H1 (cell line): Measurements from ENCODE around the gene MTR. TPM values are rescaled to one million over a fixed set of nuclear protein-coding genes. Genes with fewer than 3 reads are reported as not detected.

Experiments
- CTCF ChIA-PET: fragments of 300-600 bp; sonication (Branson Sonifier 250); formaldehyde crosslinking; loops from one replicate; lab custom pipeline; 2021; ENCODE audit not compliant: partially characterized antibody; lab: Charles Lee
- POLR2A ChIA-PET: fragments of 300-600 bp; sonication (Branson Sonifier 250); formaldehyde crosslinking; loops from one replicate; lab custom pipeline; 2021; ENCODE audit warnings: inconsistent platforms; ENCODE audit not compliant: partially characterized antibody; lab: Charles Lee
- DNase-seq, 2 experiments: peaks; one replicate each; pipeline versions ENCODE4 v3.0.0 to v3.0.0-alpha.2; 2010 to 2022; ENCODE audit warnings: low spot score in 2 of 2, low read depth in 1 of 2, mixed read lengths in 1 of 2
- FAIRE-seq: peaks from 2 replicates; lab custom pipeline; 2011; peaks lifted over from hg19 to GRCh38; lab: Jason Lieb, UNC
- H2AFZ ChIP-seq: 2 replicates; pipeline ENCODE4 v1.8.1; 2012; ENCODE audit warnings: low read length, inconsistent platforms
- H2AK5ac ChIP-seq: 2 replicates; pipeline ENCODE4 v1.6.1; 2013; ENCODE audit warnings: low read depth, low read length
- H2BK120ac ChIP-seq: replicated peaks from 2 replicates; pipeline ENCODE3; 2013; ENCODE audit warnings: low read depth, low read length, inconsistent platforms
- H2BK12ac ChIP-seq: 2 replicates; pipeline ENCODE4 v1.6.1; 2013; ENCODE audit warnings: low read depth, low read length
- H2BK15ac ChIP-seq: 2 replicates; pipeline ENCODE4 v1.6.1; 2013; ENCODE audit warnings: low read length
- H2BK20ac ChIP-seq: 2 replicates; pipeline ENCODE4 v1.6.1; 2013; ENCODE audit warnings: low read length
- H2BK5ac ChIP-seq: 2 replicates; pipeline ENCODE4 v1.6.1; 2013; ENCODE audit warnings: low read depth, low read length
- H3K14ac ChIP-seq: 2 replicates; pipeline ENCODE4 v1.6.1; 2013; ENCODE audit warnings: inconsistent platforms; ENCODE audit not compliant: insufficient read length
- H3K18ac ChIP-seq: 2 replicates; pipeline ENCODE4 v1.6.1; 2013; ENCODE audit warnings: low read length; ENCODE audit errors: extremely low read depth
- H3K23ac ChIP-seq: 2 replicates; pipeline ENCODE4 v1.6.1; 2013; ENCODE audit warnings: inconsistent platforms; ENCODE audit not compliant: insufficient read length
- H3K23me2 ChIP-seq: 2 replicates; pipeline ENCODE4 v1.6.1; 2013; ENCODE audit warnings: low read depth, low read length
- H3K27ac ChIP-seq: 2 replicates; pipeline ENCODE4 v1.6.1; 2011; ENCODE audit warnings: low read depth, low read length, inconsistent platforms
- H3K27me3 ChIP-seq, 4 experiments: replicated peaks in 1 of 4; 1 replicate in 1 of 4; 2 replicates in 3 of 4; pipeline versions ENCODE4 v1.6.1 to v1.8.1; 2011 to 2013; ENCODE audit warnings: low read length in 3 of 4, mild to moderate bottlenecking in 3 of 4, inconsistent platforms in 2 of 4, mixed read lengths in 2 of 4, moderate library complexity in 1 of 4; ENCODE audit not compliant: control insufficient read depth in 3 of 4, insufficient read depth in 3 of 4; ENCODE audit errors: extremely low read depth in 1 of 4
- H3K36me3 ChIP-seq, 4 experiments: 2 replicates each; pipeline versions ENCODE4 v1.6.1 to v1.8.1; 2011 to 2013; ENCODE audit warnings: mild to moderate bottlenecking in 4 of 4, low read length in 3 of 4, moderate library complexity in 2 of 4, control low read depth in 1 of 4, inconsistent platforms in 1 of 4; ENCODE audit not compliant: insufficient read depth in 4 of 4, control insufficient read depth in 2 of 4
- H3K4ac ChIP-seq: replicated peaks from 2 replicates; pipeline ENCODE3; 2013; ENCODE audit warnings: low read length, low read depth, mixed read lengths, inconsistent platforms; ENCODE audit not compliant: insufficient read length
- H3K4me1 ChIP-seq, 4 experiments: replicated peaks in 1 of 4; 1 replicate in 1 of 4; 2 replicates in 3 of 4; pipeline versions ENCODE4 v1.6.1 to v1.8.1; 2011 to 2013; ENCODE audit warnings: low read length in 3 of 4, inconsistent platforms in 2 of 4, mixed read lengths in 1 of 4; ENCODE audit not compliant: insufficient read depth in 4 of 4, control insufficient read depth in 3 of 4
- H3K4me2 ChIP-seq, 2 experiments: 2 replicates each; pipeline versions ENCODE4 v1.6.1 to v1.8.1; 2011 to 2013; ENCODE audit warnings: low read depth in 2 of 2, low read length in 2 of 2, control low read depth in 1 of 2, inconsistent platforms in 1 of 2, mild to moderate bottlenecking in 1 of 2; ENCODE audit not compliant: insufficient read depth in 1 of 2
- H3K4me3 ChIP-seq, 4 experiments: fragments of 200-600, 300-600 bp in 1 of 4; sonication (generic), shearing (Covaris generic), sonication (Bioruptor Twin) in 1 of 4; 2 replicates each; pipeline versions ENCODE4 v1.5.1 to v1.8.1; 2011 to 2016; ENCODE audit warnings: low read length in 4 of 4, low read depth in 3 of 4, control low read depth in 2 of 4, inconsistent platforms in 2 of 4, mild to moderate bottlenecking in 2 of 4, mixed read lengths in 1 of 4, moderate library complexity in 1 of 4; ENCODE audit not compliant: insufficient read depth in 2 of 4; ENCODE audit errors: extremely low read depth in 1 of 4
- H3K56ac ChIP-seq: replicated peaks from 2 replicates; pipeline ENCODE3; 2013; ENCODE audit warnings: low read depth, mild to moderate bottlenecking, mixed read lengths, low read length, inconsistent platforms; ENCODE audit not compliant: insufficient read length
- H3K79me1 ChIP-seq: 2 replicates; pipeline ENCODE4 v1.6.1; 2013; ENCODE audit warnings: low read depth, low read length, control low read depth
- H3K79me2 ChIP-seq, 2 experiments: 2 replicates each; pipeline versions ENCODE4 v1.6.1 to v1.8.1; 2012 to 2013; ENCODE audit warnings: low read length in 2 of 2, mild to moderate bottlenecking in 2 of 2, inconsistent platforms in 1 of 2; ENCODE audit not compliant: insufficient read depth in 2 of 2, control insufficient read depth in 1 of 2
- H3K9ac ChIP-seq, 4 experiments: replicated peaks in 1 of 4; 1 replicate in 1 of 4; 2 replicates in 3 of 4; pipeline versions ENCODE4 v1.6.1 to v1.8.1; 2011 to 2013; ENCODE audit warnings: low read depth in 3 of 4, low read length in 3 of 4, control low read depth in 2 of 4, mild to moderate bottlenecking in 2 of 4, moderate library complexity in 2 of 4, inconsistent platforms in 1 of 4; ENCODE audit errors: extremely low read depth in 1 of 4
- H3K9me3 ChIP-seq, 2 experiments: 2 replicates each; pipeline versions ENCODE4 v1.6.1 to v1.8.1; 2012 to 2013; ENCODE audit warnings: mild to moderate bottlenecking in 2 of 2, moderate library complexity in 2 of 2, control low read depth in 1 of 2, inconsistent platforms in 1 of 2, low read depth in 1 of 2, low read length in 1 of 2, mixed read lengths in 1 of 2; ENCODE audit not compliant: insufficient read depth in 2 of 2
- H4K20me1 ChIP-seq, 2 experiments: replicated peaks in 1 of 2; 2 replicates each; pipeline versions ENCODE3 to v1.8.1; 2011 to 2013; ENCODE audit warnings: inconsistent platforms in 2 of 2, low read length in 2 of 2, mild to moderate bottlenecking in 1 of 2; ENCODE audit not compliant: insufficient read depth in 2 of 2, control insufficient read depth in 1 of 2
- H4K5ac ChIP-seq: 2 replicates; pipeline ENCODE4 v1.6.1; 2013; ENCODE audit warnings: low read length, low read depth, mixed read lengths, inconsistent platforms; ENCODE audit not compliant: insufficient read length
- H4K8ac ChIP-seq: 2 replicates; pipeline ENCODE4 v1.8.0; 2013; ENCODE audit warnings: mild to moderate bottlenecking, moderate library complexity, low read length, inconsistent platforms; ENCODE audit not compliant: insufficient read depth; ENCODE audit errors: extremely low read depth
- H4K91ac ChIP-seq: replicated peaks from 2 replicates; pipeline ENCODE3; 2013; ENCODE audit warnings: low read length, mixed read lengths, inconsistent platforms; ENCODE audit not compliant: insufficient read length
- EZH2 ChIP-seq: fragments of 200-600 bp; sonication (generic); IDR thresholded peaks from 2 replicates; pipeline ENCODE4 v1.7.1; 2012; ENCODE audit warnings: low read depth, mild to moderate bottlenecking, moderate library complexity, low read length, inconsistent platforms; ENCODE audit not compliant: severe bottlenecking
- KDM5A ChIP-seq: fragments of 200-600 bp; IDR thresholded peaks from 2 replicates; pipeline ENCODE4 v1.7.1; 2012; ENCODE audit warnings: mild to moderate bottlenecking, low read length, inconsistent platforms, mixed read lengths
- MAFK ChIP-seq: IDR thresholded peaks from 2 replicates; pipeline ENCODE4 v1.6.1; 2012; ENCODE audit warnings: low read depth, mild to moderate bottlenecking, improper control_type of control experiment, low read length
- POU5F1 ChIP-seq: IDR thresholded peaks from 2 replicates; pipeline ENCODE4 v1.6.1; 2011; ENCODE audit warnings: low read depth, mild to moderate bottlenecking, low read length, moderate library complexity
- RBBP5 ChIP-seq: IDR thresholded peaks from 2 replicates; pipeline ENCODE4 v1.7.1; 2012; ENCODE audit warnings: low read depth, mild to moderate bottlenecking, inconsistent platforms, low read length, moderate library complexity, borderline replicate concordance
- SAP30 ChIP-seq: fragments of 300-600 bp; sonication (generic); IDR thresholded peaks from 2 replicates; pipeline ENCODE4 v1.7.1; 2012; ENCODE audit warnings: low read length, moderate library complexity, mild to moderate bottlenecking, inconsistent platforms; ENCODE audit not compliant: insufficient read depth, insufficient replicate concordance
- WGBS, 2 experiments: shearing (Covaris generic) in 1 of 2; methylation state at CpG; one replicate each; pipeline versions ENCODE4 v1.1.6 to v1.1.7; 2013 to 2015; ENCODE audit warnings: low lambda C conversion rate in 2 of 2, mixed read lengths in 2 of 2, inconsistent platforms in 1 of 2, low coverage in 1 of 2, missing lambda C conversion rate in 1 of 2; ENCODE audit not compliant: insufficient replicate concordance in 2 of 2, insufficient coverage in 1 of 2, insufficient read length in 1 of 2; ENCODE audit errors: extremely low coverage in 1 of 2, missing lambda C conversion rate in 1 of 2; 5-methylcytosine and 5-hydroxymethylcytosine counted together
- polyA plus RNA-seq, 7 experiments: library from polyadenylated mRNA; depleted of rRNA in 3 of 7; stranded (reverse) in 5 of 7; unstranded in 2 of 7; fragments of >200 nt in 5 of 7; fragments of 200-250 nt in 2 of 7; gene quantifications; 1 replicate in 5 of 7; 2 replicates in 1 of 7; 4 replicates in 1 of 7; pipeline versions ENCODE4 v1.2.1 to v1.2.3, GENCODE V29; 2011 to 2013; ENCODE audit warnings: missing spikeins in 2 of 7, mixed read lengths in 2 of 7
- total RNA-seq: library from RNA; stranded (reverse); fragmentation: NEBNext Ultra II Directional; extraction: Animal tissue kit (Norgen Biotek cat#: 25700); gene quantifications from 2 replicates; pipeline ENCODE4 v1.2.1, GENCODE V29; 2021

MTR gene
- total and polyA plus RNA-seq, 2 of the 8 experiments (the other 6 are each of a cell fraction or from before 2014, with no cell fraction given) = 4.8 to 27.4 TPM

- Histone ChIP-seq H3K23me2 (no peaks in the 10 kb centered on the region), H4K20me1 (peaks cover 2 to 4% of the 10 kb centered on the region in 2 experiments), H2BK15ac (no peak overlapping the region), H4K8ac (no peak overlapping the region), H2AFZ (no peak overlapping the region), H4K91ac (no peak overlapping the region), H3K14ac (no peak overlapping the region), H3K79me1 (peaks cover 3% of the 10 kb centered on the region; the same call in 1 of the 2 replicates), H3K79me2 (peaks cover 0 to 24% of the 10 kb centered on the region in 2 experiments; a peak in 2 of 4 replicates), H2BK120ac (no peak overlapping the region), H3K23ac (no peak overlapping the region), H3K27ac (no peak overlapping the region), H2BK12ac (no peak overlapping the region), H3K4me2 (no peak overlapping the region), H3K27me3 (no peaks in the 10 kb centered on the region), H2BK20ac (no peak overlapping the region), H4K5ac (no peak overlapping the region), H3K36me3 (no peaks in the 10 kb centered on the region; a peak in 1 of 8 replicates), H3K4me1 (no peaks in the 10 kb centered on the region), H3K18ac (no peak overlapping the region), H3K4me3 (no peak overlapping the region), H3K9ac (no peak overlapping the region), H3K4ac (no peak overlapping the region), H3K9me3 (no peaks in the 10 kb centered on the region), H2BK5ac (no peak overlapping the region), H2AK5ac (no peak overlapping the region), H3K56ac (no peak overlapping the region)
- no peak for TF ChIP-seq POU5F1
- TF ChIP-seq SAP30 = no peak
- TF ChIP-seq EZH2 = no peak
- no peak for TF ChIP-seq RBBP5
- TF ChIP-seq MAFK = no peak
- no peak for TF ChIP-seq KDM5A
- ChIA-PET POLR2A (interaction anchor here (1.6 kb wide), 1 partner anchor 7 kb away, joined by 8 read pairs; the partner anchor contains the start of gene MTR), CTCF (interaction anchor here (0.8 kb wide), 1 partner anchor 9 kb away, joined by 4 read pairs; no protein-coding TSS in a partner anchor)
- no peak for FAIRE-seq
- DNase-seq = no peak
- 97% methylated on average over 2 of the region's 3 CpGs; no CpG with 5 or more reads in 1 of the 2 experiments for WGBS, 2 experiments
These were observed 7.2 kb downstream of the MTR start for GRCh38 chr1:236802264-236802663.
